Body of pancreas (tissue), 4 donors: Measurements from ENCODE around the gene FIGN. TPM values are rescaled to one million over a fixed set of nuclear protein-coding genes. Genes with fewer than 3 reads are reported as not detected.

ENCODE experiments used
- ATAC-seq: fragments of 150-250 bp; one replicate; pipeline ENCODE4 v1.9.1; 2016
- DNase-seq, 4 donors: peaks; one replicate each; pipeline ENCODE4 v3.0.0-alpha.2; 2019
- H3K27ac ChIP-seq, 4 donors: fragments of 200-600 bp; sonication (generic); 1 replicate in 3 of 4; 2 replicates in 1 of 4; pipeline versions ENCODE4 v1.5.1 to v1.6.1; 2016 to 2019; ENCODE audit warnings: mild to moderate bottlenecking in 1 of 4, mixed read lengths in 1 of 4, moderate library complexity in 1 of 4
- H3K27me3 ChIP-seq, 2 donors: fragments of 200-600 bp; sonication (generic); one replicate each; pipeline ENCODE4 v1.6.0; 2016; ENCODE audit warnings: mild to moderate bottlenecking in 1 of 2
- H3K36me3 ChIP-seq, 2 donors: fragments of 200-600 bp; sonication (generic); replicated peaks in 1 of 2; 2 replicates each; pipeline ENCODE4 v1.5.1; 2016; ENCODE audit warnings: low read depth in 2 of 2; ENCODE audit not compliant: insufficient read depth in 1 of 2
- H3K4me1 ChIP-seq: fragments of 200-600 bp; sonication (generic); one replicate; pipeline ENCODE4 v1.6.0; 2016
- H3K4me3 ChIP-seq, 2 donors: fragments of 200-600 bp; sonication (generic); 1 replicate in 1 of 2; 2 replicates in 1 of 2; pipeline ENCODE4 v1.5.1; 2016 to 2019
- H3K9me3 ChIP-seq, 3 donors: fragments of 200-600 bp; sonication (generic); 1 replicate in 2 of 3; 2 replicates in 1 of 3; pipeline ENCODE4 v1.5.1; 2016
- POLR2A ChIP-seq, 3 donors: fragments of 450-650 bp; IDR thresholded peaks; one replicate each; pipeline ENCODE4 v1.6.1; 2016; ENCODE audit warnings: antibody characterized with exemption in 3 of 3, mild to moderate bottlenecking in 2 of 3
- WGBS, 2 donors: methylation state at CpG; one replicate each; pipeline ENCODE4 v1.1.5; 2017; 5-methylcytosine and 5-hydroxymethylcytosine counted together
- intact Hi-C: fragments of 100-400 bp; cut with DNase I; formaldehyde crosslinking; loops from one replicate; pipeline ENCODE4 v1.15.1; 2023
- total RNA-seq, 2 donors: library from RNA; depleted of rRNA; stranded (reverse); fragments of >200 nt; gene quantifications; one replicate each; pipeline ENCODE4 v1.1.0, GENCODE V29; 2016
- TF ChIP-seq, protein P1 (sequence below), 7 experiments: fragments of 450-650 bp in 4 of 7; fragments of 200-600 bp in 3 of 7; sonication (generic) in 3 of 7; IDR thresholded peaks; one replicate each; pipeline ENCODE4 v1.5.1; 2016 to 2019; ENCODE audit warnings: antibody characterized with exemption in 7 of 7

The FIGN gene
- total RNA-seq, 2 donors from 2014 or later = 3.4 to 4.0 TPM

- Histone ChIP-seq H3K4me1 (peaks cover 16% of the 10 kb centered on the region), H3K27me3 (no peaks in the 10 kb centered on the region), H3K9me3 (no peaks in the 10 kb centered on the region), H3K4me3 (no peak overlapping the region), H3K27ac (no peak overlapping the region), H3K36me3 (no peaks in the 10 kb centered on the region)
- TF ChIP-seq, protein P1, sequence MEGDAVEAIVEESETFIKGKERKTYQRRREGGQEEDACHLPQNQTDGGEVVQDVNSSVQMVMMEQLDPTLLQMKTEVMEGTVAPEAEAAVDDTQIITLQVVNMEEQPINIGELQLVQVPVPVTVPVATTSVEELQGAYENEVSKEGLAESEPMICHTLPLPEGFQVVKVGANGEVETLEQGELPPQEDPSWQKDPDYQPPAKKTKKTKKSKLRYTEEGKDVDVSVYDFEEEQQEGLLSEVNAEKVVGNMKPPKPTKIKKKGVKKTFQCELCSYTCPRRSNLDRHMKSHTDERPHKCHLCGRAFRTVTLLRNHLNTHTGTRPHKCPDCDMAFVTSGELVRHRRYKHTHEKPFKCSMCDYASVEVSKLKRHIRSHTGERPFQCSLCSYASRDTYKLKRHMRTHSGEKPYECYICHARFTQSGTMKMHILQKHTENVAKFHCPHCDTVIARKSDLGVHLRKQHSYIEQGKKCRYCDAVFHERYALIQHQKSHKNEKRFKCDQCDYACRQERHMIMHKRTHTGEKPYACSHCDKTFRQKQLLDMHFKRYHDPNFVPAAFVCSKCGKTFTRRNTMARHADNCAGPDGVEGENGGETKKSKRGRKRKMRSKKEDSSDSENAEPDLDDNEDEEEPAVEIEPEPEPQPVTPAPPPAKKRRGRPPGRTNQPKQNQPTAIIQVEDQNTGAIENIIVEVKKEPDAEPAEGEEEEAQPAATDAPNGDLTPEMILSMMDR (IDR thresholded peaks at IDR 0.05) = no peak
- TF ChIP-seq POLR2A (IDR thresholded peaks at IDR 0.05) = no peak
- no peak for DNase-seq
- intact Hi-C loops = no loop called here
- ATAC-seq = no peak
- 69 to 79% methylated on average over 7 of the region's 7 CpGs for WGBS, 2 donors
These were observed 34.2 kb downstream of the FIGN start for GRCh38 chr2:163701399-163702195.

GRCh38 chr2:163698857-163699256 is 37.0 kb downstream of the FIGN start:
- Histone ChIP-seq H3K27me3 (no peaks in the 10 kb centered on the region), H3K27ac (no peak overlapping the region), H3K9me3 (no peaks in the 10 kb centered on the region), H3K4me3 (no peak overlapping the region), H3K4me1 (peaks cover 16% of the 10 kb centered on the region), H3K36me3 (no peaks in the 10 kb centered on the region)
- 11 to 26% methylated on average over 1 of the region's 1 CpG for WGBS, 2 donors
- TF ChIP-seq, protein P1 (IDR thresholded peaks at IDR 0.05) = no peak
- no peak for TF ChIP-seq POLR2A (IDR thresholded peaks at IDR 0.05)
- intact Hi-C loops = no loop called here
- DNase-seq (no peak), ATAC-seq (no peak)

DNA sequence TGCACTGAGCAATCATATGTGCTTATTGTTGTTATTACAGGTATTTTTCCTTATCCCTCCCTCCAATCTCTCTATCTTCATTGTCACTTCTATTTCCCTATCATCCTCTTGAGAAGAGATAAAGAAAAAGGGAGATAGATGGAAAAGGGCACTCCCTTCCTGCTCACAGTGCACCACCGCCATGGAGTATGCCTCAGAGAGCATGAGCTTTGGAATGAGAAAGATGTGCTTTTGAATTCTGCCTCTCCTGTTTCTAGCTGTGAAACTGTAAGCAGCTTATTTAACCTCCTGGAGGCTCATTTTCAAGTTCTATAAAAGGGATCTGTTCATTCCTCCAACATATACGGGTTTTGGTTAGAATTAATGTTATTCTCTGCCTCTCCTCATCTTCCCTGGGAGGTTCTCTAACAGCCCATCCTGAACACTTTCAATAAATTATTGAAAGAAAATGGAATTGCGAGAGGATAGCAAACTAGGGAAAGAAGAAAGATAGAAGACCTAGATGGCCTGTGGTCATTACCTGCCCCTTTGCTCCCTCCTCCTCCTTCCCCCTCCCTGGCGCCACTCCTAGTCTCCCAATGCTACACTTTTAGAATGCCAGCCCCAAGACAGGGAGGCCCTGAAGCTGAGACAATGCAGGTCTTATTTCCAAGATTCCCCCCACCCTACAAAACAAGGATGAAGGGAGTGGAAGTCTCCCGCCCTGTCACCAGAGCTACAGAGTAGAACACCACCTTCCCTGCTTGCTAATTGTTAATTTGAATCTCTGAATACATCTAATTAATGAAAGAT is 37.8 kb downstream of the FIGN start:
- Histone ChIP-seq H3K4me3 (no peak overlapping the region), H3K27ac (no peak overlapping the region), H3K27me3 (no peaks in the 10 kb centered on the region), H3K36me3 (no peaks in the 10 kb centered on the region), H3K9me3 (no peaks in the 10 kb centered on the region), H3K4me1 (peaks cover 16% of the 10 kb centered on the region)
- TF ChIP-seq POLR2A (IDR thresholded peaks at IDR 0.05) = no peak
- TF ChIP-seq, protein P1 (IDR thresholded peaks at IDR 0.05) = no peak
- DNase-seq = no peak
- ATAC-seq = no peak
- intact Hi-C loops = no loop called here
- 87 to 88% methylated on average over 5 of the region's 5 CpGs for WGBS, 2 donors

DNA sequence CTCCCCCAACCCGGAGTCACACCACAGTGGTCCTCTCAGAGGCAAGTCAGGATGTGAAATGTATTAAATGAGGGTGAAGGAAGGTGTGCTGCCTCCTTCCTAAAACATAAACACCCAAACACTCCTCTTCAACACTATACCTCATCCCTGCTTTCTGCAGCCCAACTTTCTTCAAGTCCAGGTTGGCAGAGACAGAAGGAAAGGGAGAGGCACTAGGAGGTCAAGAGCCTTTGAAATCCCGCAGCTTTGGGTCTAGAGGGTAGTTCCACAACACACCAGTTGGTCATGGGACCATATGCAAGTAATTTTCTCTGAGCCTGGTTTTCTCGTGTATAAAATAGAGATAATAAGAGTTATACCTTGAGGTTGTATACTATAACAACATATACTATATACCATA is 38.4 kb downstream of the FIGN start:
- 61 to 63% methylated on average over 3 of the region's 3 CpGs for WGBS, 2 donors
- DNase-seq (no peak), ATAC-seq (no peak)
- TF ChIP-seq POLR2A (IDR thresholded peaks at IDR 0.05) = no peak
- TF ChIP-seq, protein P1 (IDR thresholded peaks at IDR 0.05) = no peak
- Histone ChIP-seq H3K9me3 (no peaks in the 10 kb centered on the region), H3K36me3 (no peaks in the 10 kb centered on the region), H3K4me1 (peaks cover 16% of the 10 kb centered on the region), H3K27me3 (no peaks in the 10 kb centered on the region), H3K27ac (no peak overlapping the region), H3K4me3 (no peak overlapping the region)
- intact Hi-C loops = no loop called here
